NK-92 treated with Interleukin-12 subunit alpha and Interleukin-12 subunit beta, amount 100 ng/mL, for 24 hours (cell line): ENCODE data around the gene CETP.
"Not testable (repeated sequence)": the region's sequence is repeated elsewhere in the genome, so short reads cannot be mapped to it uniquely, and the experiment has no call there.

ENCODE experiments used
- DNase-seq: peaks from one replicate; lab custom pipeline; 2025; lab: John Stamatoyannopoulos, UW

Gene CETP

GRCh38 chr16:56934599-56935145, 27.1 kb upstream of the CETP start:
- not testable (repeated sequence) for DNase-seq

GRCh38 chr16:56935201-56935600, 26.5 kb upstream of the CETP start:
- no peak for DNase-seq

GRCh38 chr16:56936491-56936890, 25.3 kb upstream of the CETP start:
- no peak for DNase-seq

GRCh38 chr16:56936950-56937349, 24.8 kb upstream of the CETP start:
- no peak for DNase-seq

GRCh38 chr16:56938664-56939513, 22.9 kb upstream of the CETP start:
- no peak for DNase-seq

- no peak for DNase-seq
Observed at GRCh38 chr16:56939801-56940200, 21.9 kb upstream of the CETP start.

- no peak for DNase-seq
Observed at GRCh38 chr16:56941092-56941491, 20.7 kb upstream of the CETP start.

GRCh38 chr16:56941856-56942331, 19.9 kb upstream of the CETP start:
- no peak for DNase-seq

- no peak for DNase-seq
Observed at GRCh38 chr16:56943761-56944375, 17.9 kb upstream of the CETP start.

- DNase-seq: no peak
Observed at GRCh38 chr16:56944954-56945839, 16.6 kb upstream of the CETP start.

- DNase-seq: no peak
Observed at GRCh38 chr16:56945847-56946527, 15.8 kb upstream of the CETP start.

- DNase-seq: no peak
Observed at GRCh38 chr16:56946767-56947603, 14.8 kb upstream of the CETP start.

- DNase-seq: no peak
Observed at GRCh38 chr16:56947604-56947995, 14.2 kb upstream of the CETP start.

GRCh38 chr16:56948234-56948633, 13.5 kb upstream of the CETP start:
- no peak for DNase-seq

- DNase-seq: no peak
Observed at GRCh38 chr16:56950051-56950450, 11.7 kb upstream of the CETP start.

- no peak for DNase-seq
Observed at GRCh38 chr16:56950455-56950854, 11.3 kb upstream of the CETP start.

GRCh38 chr16:56950881-56951771, 10.6 kb upstream of the CETP start:
- DNase-seq: peak; percentile 21

- no peak for DNase-seq
Observed at GRCh38 chr16:56953006-56953405, 8.7 kb upstream of the CETP start.

- DNase-seq: no peak
Observed at GRCh38 chr16:56956076-56956475, 5.7 kb upstream of the CETP start.

GRCh38 chr16:56956756-56957155, 5.0 kb upstream of the CETP start:
- no peak for DNase-seq
